HCT116 (cell line): ENCODE data around the gene NIM1K. TPM values are rescaled to one million over a fixed set of nuclear protein-coding genes. Genes with fewer than 3 reads are reported as not detected.

Experiments
- ATAC-seq: fragments of 200-7000 bp; cut with Tn5 transposase; 2 replicates; pipeline ENCODE4 v1.9.1; 2020; ENCODE audit warnings: mild to moderate bottlenecking, moderate library complexity
- BruUV-seq: library from RNA; stranded (reverse); fragments of 400-500 nt; replicated peaks from 2 replicates; lab custom pipeline; 2021; lab: Mats Ljungman, UMichigan
- CTCF ChIA-PET: fragments of 300-600 bp; sonication (Branson Sonifier 250); formaldehyde crosslinking; loops from one replicate; lab custom pipeline; 2021; ENCODE audit warnings: antibody characterized with exemption; lab: Charles Lee
- POLR2A ChIA-PET: fragments of 300-600, 350-600 bp; sonication (Branson Sonifier 250); formaldehyde crosslinking; loops from one replicate; lab custom pipeline; 2021; ENCODE audit warnings: antibody characterized with exemption; lab: Charles Lee
- RAD21 ChIA-PET, 2 experiments: fragments of 300-600 bp; sonication (Branson Sonifier 250); formaldehyde crosslinking; loops; one replicate each; lab custom pipeline; 2023; ENCODE audit warnings: low total read pairs in 2 of 2; ENCODE audit not compliant: uncharacterized antibody in 2 of 2, unreplicated experiment in 2 of 2, low non-redundant PET in 1 of 2; lab: Charles Lee
- DNase-seq: peaks from one replicate; pipeline ENCODE4 v3.0.0-alpha.2; 2010; ENCODE audit warnings: low read depth, low spot score
- H2AFZ ChIP-seq: fragments of 200-600 bp; shearing (Covaris generic), sonication (generic); 2 replicates; pipeline ENCODE4 v1.6.1; 2017; ENCODE audit warnings: low read depth, mixed run types, mixed read lengths, antibody characterized with exemption, low read length; ENCODE audit not compliant: poor library complexity, severe bottlenecking
- H3K27ac ChIP-seq: 2 replicates; pipeline ENCODE4 v1.5.1; 2012; ENCODE audit warnings: low read depth, low read length
- H3K27me3 ChIP-seq: fragments of 200-600 bp; sonication (generic); 2 replicates; pipeline ENCODE4 v1.6.1; 2016; ENCODE audit warnings: mixed run types, low read length, mixed read lengths; ENCODE audit not compliant: insufficient read depth
- H3K36me3 ChIP-seq, 2 experiments: fragments of 200-500 bp in 1 of 2; fragments of 200-600 bp in 1 of 2; sonication (Bioruptor generic) in 1 of 2; sonication (generic) in 1 of 2; 2 replicates each; pipeline versions ENCODE4 v1.5.1 to v1.6.1; 2014 to 2016; ENCODE audit warnings: low read length in 2 of 2, inconsistent platforms in 1 of 2, mixed read lengths in 1 of 2, mixed run types in 1 of 2; ENCODE audit not compliant: insufficient read depth in 2 of 2, control insufficient read depth in 1 of 2
- H3K4me1 ChIP-seq, 2 experiments: fragments of 200-600 bp in 1 of 2; sonication (generic) in 1 of 2; 2 replicates each; pipeline versions ENCODE4 v1.5.1 to v1.6.1; 2012 to 2017; ENCODE audit warnings: low read length in 2 of 2, inconsistent platforms in 1 of 2, mild to moderate bottlenecking in 1 of 2, mixed read lengths in 1 of 2, mixed run types in 1 of 2, moderate library complexity in 1 of 2; ENCODE audit not compliant: insufficient read depth in 2 of 2, control insufficient read depth in 1 of 2
- H3K4me2 ChIP-seq: fragments of 200-600 bp; sonication (generic); 2 replicates; pipeline ENCODE4 v1.6.1; 2017; ENCODE audit warnings: mixed run types, low read length, mixed read lengths
- H3K4me3 ChIP-seq, 2 experiments: fragments of 200-600 bp in 1 of 2; sonication (generic) in 1 of 2; replicated peaks in 1 of 2; 2 replicates each; pipeline ENCODE4 v1.5.1; 2011 to 2016; ENCODE audit warnings: low read length in 2 of 2, control low read depth in 1 of 2, low read depth in 1 of 2, mild to moderate bottlenecking in 1 of 2, mixed read lengths in 1 of 2, mixed run types in 1 of 2
- H3K79me2 ChIP-seq: fragments of 200-600 bp; sonication (generic); 2 replicates; pipeline ENCODE4 v1.6.1; 2017; ENCODE audit warnings: mild to moderate bottlenecking, mixed run types, low read length, moderate library complexity, mixed read lengths; ENCODE audit not compliant: insufficient read depth
- H3K9ac ChIP-seq: fragments of 200-600 bp; sonication (generic); 2 replicates; pipeline ENCODE4 v1.6.1; 2016; ENCODE audit warnings: low read length, mixed read lengths
- H3K9me2 ChIP-seq: fragments of 200-600 bp; sonication (generic), shearing (Covaris generic); 2 replicates; pipeline ENCODE4 v1.6.1; 2017; ENCODE audit warnings: mixed run types, mild to moderate bottlenecking, moderate library complexity; ENCODE audit not compliant: insufficient read depth
- H3K9me3 ChIP-seq, 2 experiments: fragments of 200-500 bp in 1 of 2; fragments of 200-600 bp in 1 of 2; sonication (Bioruptor generic) in 1 of 2; sonication (generic) in 1 of 2; 2 replicates each; pipeline ENCODE4 v1.6.1; 2014 to 2017; ENCODE audit warnings: low read length in 2 of 2, mixed read lengths in 2 of 2, inconsistent platforms in 1 of 2, low read depth in 1 of 2, mild to moderate bottlenecking in 1 of 2, mixed run types in 1 of 2, moderate library complexity in 1 of 2; ENCODE audit not compliant: control insufficient read depth in 1 of 2, insufficient read depth in 1 of 2
- H4K20me1 ChIP-seq: fragments of 200-600 bp; sonication (generic), shearing (Covaris generic); 2 replicates; pipeline ENCODE4 v1.6.1; 2017; ENCODE audit warnings: mixed run types, mild to moderate bottlenecking, moderate library complexity; ENCODE audit not compliant: insufficient read depth
- ATF3 ChIP-seq: IDR thresholded peaks from 2 replicates; pipeline ENCODE4 v1.6.1; 2012
- CEBPB ChIP-seq: IDR thresholded peaks from 2 replicates; pipeline ENCODE4 v1.6.1; 2012; ENCODE audit warnings: low read depth
- ELF1 ChIP-seq: IDR thresholded peaks from 2 replicates; pipeline ENCODE4 v1.6.1; 2012; ENCODE audit warnings: low read depth, borderline replicate concordance
- EZH2phosphoT487 ChIP-seq: fragments of 200-600 bp; IDR thresholded peaks from 2 replicates; pipeline ENCODE4 v1.6.1; 2018; ENCODE audit warnings: antibody characterized with exemption, borderline replicate concordance
- SRF ChIP-seq: IDR thresholded peaks from 2 replicates; pipeline ENCODE4 v1.6.1; 2012; ENCODE audit warnings: low read depth
- TCF7L2 ChIP-seq: IDR thresholded peaks from 2 replicates; pipeline ENCODE4 v1.7.0; 2011; ENCODE audit warnings: borderline replicate concordance, inconsistent platforms; ENCODE audit not compliant: insufficient read depth, insufficient read length; ENCODE audit errors: extremely low read depth
- YY1 ChIP-seq: IDR thresholded peaks from 2 replicates; pipeline ENCODE4 v1.6.1; 2011; ENCODE audit warnings: low read length, low read depth, moderate library complexity, mild to moderate bottlenecking; ENCODE audit not compliant: insufficient replicate concordance; ENCODE audit errors: extremely low read depth
- intact Hi-C: fragments of 100-400 bp; cut with micrococcal nuclease; formaldehyde crosslinking; loops from 2 replicates; pipeline ENCODE4 v1.10.0; 2022
- total RNA-seq: library from RNA; stranded (reverse); gene quantifications from one replicate; pipeline ENCODE4 v1.2.1, GENCODE V29; 2021; ENCODE audit not compliant: unreplicated experiment
- TF ChIP-seq, protein P1 (sequence below), 3 experiments: fragments of 200-600 bp in 1 of 3; sonication (generic) in 1 of 3; IDR thresholded peaks in 2 of 3; conservative IDR thresholded peaks in 1 of 3; 2 replicates each; pipeline ENCODE4 v1.5.1; 2012 to 2017; ENCODE audit warnings: low read depth in 2 of 3, low read length in 2 of 3, antibody characterized with exemption in 1 of 3, borderline replicate concordance in 1 of 3, control low read depth in 1 of 3, mild to moderate bottlenecking in 1 of 3, mixed read lengths in 1 of 3, mixed run types in 1 of 3, moderate library complexity in 1 of 3; ENCODE audit not compliant: insufficient read depth in 1 of 3
- TF ChIP-seq, protein P2 (sequence below): IDR thresholded peaks from 2 replicates; pipeline ENCODE4 v1.6.1; 2012; ENCODE audit warnings: low read depth

Gene NIM1K
- total RNA-seq, 1 experiment from 2014 or later = 0.44 TPM

- DNase-seq (no peak), ATAC-seq (no peak)
- Histone ChIP-seq H4K20me1 (no peaks in the 10 kb centered on the region), H3K4me2 (no peak overlapping the region), H2AFZ (no peak overlapping the region), H3K9me3 (no peaks in the 10 kb centered on the region), H3K27ac (no peak overlapping the region), H3K9me2 (no peaks in the 10 kb centered on the region), H3K4me3 (no peak overlapping the region), H3K36me3 (peaks cover 0 to 13% of the 10 kb centered on the region in 2 experiments; a peak in 1 of 4 replicates), H3K79me2 (peaks cover 78% of the 10 kb centered on the region), H3K27me3 (no peaks in the 10 kb centered on the region), H3K4me1 (no peaks in the 10 kb centered on the region), H3K9ac (no peak overlapping the region)
- intact Hi-C loops = no loop called here
- ChIA-PET RAD21 (no interaction called here), CTCF (no interaction called here)
- TF ChIP-seq YY1 = no peak
- TF ChIP-seq, protein P1, sequence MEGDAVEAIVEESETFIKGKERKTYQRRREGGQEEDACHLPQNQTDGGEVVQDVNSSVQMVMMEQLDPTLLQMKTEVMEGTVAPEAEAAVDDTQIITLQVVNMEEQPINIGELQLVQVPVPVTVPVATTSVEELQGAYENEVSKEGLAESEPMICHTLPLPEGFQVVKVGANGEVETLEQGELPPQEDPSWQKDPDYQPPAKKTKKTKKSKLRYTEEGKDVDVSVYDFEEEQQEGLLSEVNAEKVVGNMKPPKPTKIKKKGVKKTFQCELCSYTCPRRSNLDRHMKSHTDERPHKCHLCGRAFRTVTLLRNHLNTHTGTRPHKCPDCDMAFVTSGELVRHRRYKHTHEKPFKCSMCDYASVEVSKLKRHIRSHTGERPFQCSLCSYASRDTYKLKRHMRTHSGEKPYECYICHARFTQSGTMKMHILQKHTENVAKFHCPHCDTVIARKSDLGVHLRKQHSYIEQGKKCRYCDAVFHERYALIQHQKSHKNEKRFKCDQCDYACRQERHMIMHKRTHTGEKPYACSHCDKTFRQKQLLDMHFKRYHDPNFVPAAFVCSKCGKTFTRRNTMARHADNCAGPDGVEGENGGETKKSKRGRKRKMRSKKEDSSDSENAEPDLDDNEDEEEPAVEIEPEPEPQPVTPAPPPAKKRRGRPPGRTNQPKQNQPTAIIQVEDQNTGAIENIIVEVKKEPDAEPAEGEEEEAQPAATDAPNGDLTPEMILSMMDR (IDR thresholded peaks at IDR 0.05 in 2 of 3, conservative IDR thresholded peaks at IDR 0.05 in 1 of 3; ENCODE audit: borderline replicate concordance in 1 of 3, insufficient read depth in 1 of 3, low read depth in 2 of 3, low read length in 2 of 3) = no peak
- TF ChIP-seq, all 23 proteins: peak for 0
- POLR2A ChIA-PET = no interaction called here
- no TSS peak for BruUV-seq
Observed at GRCh38 chr5:43155394-43156096, 36.5 kb upstream of the NIM1K start.

- RAD21 ChIA-PET = no interaction called here
- no peak overlapping the region for H3K4me3 ChIP-seq
- no peaks in the 10 kb centered on the region for H3K27me3 ChIP-seq
- no peak overlapping the region for H3K9ac ChIP-seq
- no peaks in the 10 kb centered on the region for H3K9me3 ChIP-seq
- no peak overlapping the region for H3K4me2 ChIP-seq
- intact Hi-C loops = no loop called here
- no TSS peak for BruUV-seq
- H3K9me2 ChIP-seq = no peaks in the 10 kb centered on the region
- POLR2A ChIA-PET = no interaction called here
- H3K27ac ChIP-seq = no peak overlapping the region
- no peak for DNase-seq
- H4K20me1 ChIP-seq = no peaks in the 10 kb centered on the region
- no peaks in the 10 kb centered on the region for H3K4me1 ChIP-seq
- H2AFZ ChIP-seq = no peak overlapping the region
- ATAC-seq = no peak
- CTCF ChIA-PET = no interaction called here
- peaks cover 69% of the 10 kb centered on the region for H3K79me2 ChIP-seq
- H3K36me3 ChIP-seq = peaks cover 2 to 10% of the 10 kb centered on the region in 2 experiments; a peak in 2 of 4 replicates
- TF ChIP-seq, protein P2, sequence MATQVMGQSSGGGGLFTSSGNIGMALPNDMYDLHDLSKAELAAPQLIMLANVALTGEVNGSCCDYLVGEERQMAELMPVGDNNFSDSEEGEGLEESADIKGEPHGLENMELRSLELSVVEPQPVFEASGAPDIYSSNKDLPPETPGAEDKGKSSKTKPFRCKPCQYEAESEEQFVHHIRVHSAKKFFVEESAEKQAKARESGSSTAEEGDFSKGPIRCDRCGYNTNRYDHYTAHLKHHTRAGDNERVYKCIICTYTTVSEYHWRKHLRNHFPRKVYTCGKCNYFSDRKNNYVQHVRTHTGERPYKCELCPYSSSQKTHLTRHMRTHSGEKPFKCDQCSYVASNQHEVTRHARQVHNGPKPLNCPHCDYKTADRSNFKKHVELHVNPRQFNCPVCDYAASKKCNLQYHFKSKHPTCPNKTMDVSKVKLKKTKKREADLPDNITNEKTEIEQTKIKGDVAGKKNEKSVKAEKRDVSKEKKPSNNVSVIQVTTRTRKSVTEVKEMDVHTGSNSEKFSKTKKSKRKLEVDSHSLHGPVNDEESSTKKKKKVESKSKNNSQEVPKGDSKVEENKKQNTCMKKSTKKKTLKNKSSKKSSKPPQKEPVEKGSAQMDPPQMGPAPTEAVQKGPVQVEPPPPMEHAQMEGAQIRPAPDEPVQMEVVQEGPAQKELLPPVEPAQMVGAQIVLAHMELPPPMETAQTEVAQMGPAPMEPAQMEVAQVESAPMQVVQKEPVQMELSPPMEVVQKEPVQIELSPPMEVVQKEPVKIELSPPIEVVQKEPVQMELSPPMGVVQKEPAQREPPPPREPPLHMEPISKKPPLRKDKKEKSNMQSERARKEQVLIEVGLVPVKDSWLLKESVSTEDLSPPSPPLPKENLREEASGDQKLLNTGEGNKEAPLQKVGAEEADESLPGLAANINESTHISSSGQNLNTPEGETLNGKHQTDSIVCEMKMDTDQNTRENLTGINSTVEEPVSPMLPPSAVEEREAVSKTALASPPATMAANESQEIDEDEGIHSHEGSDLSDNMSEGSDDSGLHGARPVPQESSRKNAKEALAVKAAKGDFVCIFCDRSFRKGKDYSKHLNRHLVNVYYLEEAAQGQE = no peak
- TF ChIP-seq TCF7L2 = no peak
- no peak for TF ChIP-seq CEBPB
- no peak for TF ChIP-seq EZH2phosphoT487
- no peak for TF ChIP-seq ELF1
- TF ChIP-seq SRF = no peak
- TF ChIP-seq ATF3 = no peak
- TF ChIP-seq, protein P1 (IDR thresholded peaks at IDR 0.05 in 2 of 3, conservative IDR thresholded peaks at IDR 0.05 in 1 of 3; ENCODE audit: borderline replicate concordance in 1 of 3, insufficient read depth in 1 of 3, low read depth in 2 of 3, low read length in 2 of 3) = no peak
Observed at GRCh38 chr5:43156388-43156787, 35.6 kb upstream of the NIM1K start.
